Thyroid gland (tissue), 4 donors: ENCODE data around the gene ERAL1. TPM values are rescaled to one million over a fixed set of nuclear protein-coding genes. Genes with fewer than 3 reads are reported as not detected.
A peak's percentile ranks its signal among the peaks of the same experiment; 100 is the strongest.

ENCODE experiments used
- DNase-seq, 2 donors: peaks; one replicate each; pipeline ENCODE4 v3.0.0-alpha.2; 2019
- H3K27ac ChIP-seq, 3 donors: fragments of 200-600 bp; sonication (generic); 1 replicate in 2 of 3; 2 replicates in 1 of 3; pipeline ENCODE4 v1.5.1; 2016 to 2019; ENCODE audit warnings: mild to moderate bottlenecking in 1 of 3, moderate library complexity in 1 of 3
- H3K27me3 ChIP-seq: fragments of 200-600 bp; sonication (generic); one replicate; pipeline ENCODE4 v1.5.1; 2019
- H3K36me3 ChIP-seq, 2 donors: fragments of 200-600 bp; sonication (generic); one replicate each; pipeline ENCODE4 v1.5.1; 2016 to 2019
- H3K4me1 ChIP-seq, 2 donors: fragments of 200-600 bp; sonication (generic); one replicate each; pipeline ENCODE4 v1.5.1; 2017 to 2019
- H3K4me3 ChIP-seq, 3 donors: fragments of 200-600 bp; sonication (generic); replicated peaks in 1 of 3; 1 replicate in 2 of 3; 2 replicates in 1 of 3; pipeline ENCODE4 v1.5.1; 2016; ENCODE audit warnings: mild to moderate bottlenecking in 1 of 3
- H3K9me3 ChIP-seq: fragments of 200-600 bp; sonication (generic); one replicate; pipeline ENCODE4 v1.5.1; 2017
- CTCF ChIP-seq, 6 experiments: fragments of 200-600 bp in 3 of 6; fragments of 450-650 bp in 3 of 6; sonication (generic) in 3 of 6; IDR thresholded peaks; one replicate each; pipeline ENCODE4 v1.5.1; 2016 to 2019; ENCODE audit warnings: antibody characterized with exemption in 6 of 6, mild to moderate bottlenecking in 2 of 6, inconsistent platforms in 1 of 6, moderate library complexity in 1 of 6
- POLR2A ChIP-seq, 2 donors: fragments of 450-650 bp; IDR thresholded peaks; one replicate each; pipeline ENCODE4 v1.6.1; 2017; ENCODE audit warnings: antibody characterized with exemption in 2 of 2, mild to moderate bottlenecking in 2 of 2, moderate library complexity in 1 of 2
- WGBS, 2 donors: methylation state at CpG; one replicate each; pipeline ENCODE4 v1.1.5; 2017; 5-methylcytosine and 5-hydroxymethylcytosine counted together
- intact Hi-C: fragments of 100-400 bp; cut with DNase I; formaldehyde crosslinking; loops from one replicate; pipeline ENCODE4 v1.15.1; 2023
- total RNA-seq, 4 donors: library from RNA; depleted of rRNA; stranded (reverse); fragments of >200 nt; gene quantifications; one replicate each; pipeline ENCODE4 v1.2.3, GENCODE V29; 2016

The ERAL1 gene
- total RNA-seq, 4 donors from 2014 or later = 23.1 to 59.3 (median 41.2) TPM

DNA sequence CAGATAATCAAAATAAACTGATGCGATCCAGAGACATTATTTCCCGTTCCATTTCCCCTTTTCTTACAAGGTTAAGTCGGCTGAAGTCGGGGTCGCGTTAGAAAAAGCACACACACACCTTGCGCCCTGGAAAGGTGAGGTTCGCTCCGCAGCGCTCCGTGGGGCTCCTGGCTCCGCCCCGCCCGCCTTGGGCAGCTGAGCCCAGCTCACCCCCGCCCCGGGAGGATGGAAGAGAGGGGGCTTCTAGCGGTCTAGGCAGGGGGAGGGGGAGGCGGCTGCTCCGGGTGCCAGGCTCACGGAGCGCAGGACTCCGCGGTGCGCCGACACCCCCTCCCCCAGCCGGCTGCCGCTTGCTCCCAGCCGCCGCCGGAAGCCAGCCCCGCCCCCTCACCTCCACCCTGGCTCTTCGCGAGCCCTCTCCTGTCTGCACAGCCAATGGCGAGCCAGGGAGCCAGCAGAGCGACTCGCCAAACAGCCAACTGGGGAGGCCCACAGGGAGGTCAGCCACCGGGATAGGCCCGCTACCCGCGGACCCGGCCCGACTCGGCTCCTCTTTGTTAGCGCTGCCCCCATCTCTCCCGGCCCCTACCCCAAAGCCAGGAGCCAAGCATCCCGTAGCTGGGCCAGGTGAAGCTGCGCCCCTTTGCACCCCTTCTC is 42.6 kb upstream of the ERAL1 start:
- Histone ChIP-seq H3K9me3 (no peaks in the 10 kb centered on the region), H3K4me1 (peaks cover 36 to 47% of the 10 kb centered on the region in 2 donors), H3K27me3 (no peaks in the 10 kb centered on the region), H3K4me3 (peak overlapping the region; percentile 85 to 89 (median 85)), H3K27ac (peak overlapping the region; percentile 82 to 91 (median 86)), H3K36me3 (no peaks in the 10 kb centered on the region)
- DNase-seq = peak; percentile 98
- intact Hi-C loops = no loop called here
- peak in 1 of 2 donors; percentile 49 for TF ChIP-seq POLR2A (IDR thresholded peaks at IDR 0.05)
- TF ChIP-seq CTCF (IDR thresholded peaks at IDR 0.05) = no peak
- WGBS, 2 donors = 1% methylated on average over 22 to 32 of the region's 47 CpGs

DNA sequence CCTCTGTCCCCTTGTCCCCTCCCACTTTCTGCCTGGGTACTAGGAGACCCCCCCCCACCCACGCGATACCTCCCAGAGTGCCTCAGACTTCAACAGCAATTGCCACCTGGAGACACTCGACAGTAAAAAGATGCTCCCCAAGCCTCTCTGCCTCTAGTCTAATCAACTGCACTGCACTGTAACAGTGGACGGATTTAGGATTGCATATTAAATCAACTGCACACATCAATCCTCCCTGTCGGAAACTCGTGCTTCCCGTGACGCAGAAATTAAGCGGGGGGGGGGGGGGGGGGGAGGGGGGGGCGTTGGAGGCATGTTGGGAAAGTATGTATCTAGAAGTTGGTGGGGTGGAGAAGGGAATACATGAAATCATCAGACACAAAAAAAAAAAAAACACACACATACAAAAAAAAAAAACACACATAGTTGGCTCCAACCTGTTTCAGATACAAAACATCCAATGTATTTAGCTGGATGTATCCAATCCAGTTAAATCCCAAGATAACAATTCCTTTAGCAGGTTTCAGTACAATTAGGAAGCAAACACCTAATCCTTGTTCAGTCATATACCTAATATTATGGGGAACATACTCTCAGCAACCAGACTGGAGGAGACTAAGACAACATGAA is 42.0 kb upstream of the ERAL1 start:
- WGBS, 2 donors = 0% methylated on average over 9 to 10 of the region's 10 CpGs
- H3K9me3 ChIP-seq = no peaks in the 10 kb centered on the region
- DNase-seq = no peak

DNA sequence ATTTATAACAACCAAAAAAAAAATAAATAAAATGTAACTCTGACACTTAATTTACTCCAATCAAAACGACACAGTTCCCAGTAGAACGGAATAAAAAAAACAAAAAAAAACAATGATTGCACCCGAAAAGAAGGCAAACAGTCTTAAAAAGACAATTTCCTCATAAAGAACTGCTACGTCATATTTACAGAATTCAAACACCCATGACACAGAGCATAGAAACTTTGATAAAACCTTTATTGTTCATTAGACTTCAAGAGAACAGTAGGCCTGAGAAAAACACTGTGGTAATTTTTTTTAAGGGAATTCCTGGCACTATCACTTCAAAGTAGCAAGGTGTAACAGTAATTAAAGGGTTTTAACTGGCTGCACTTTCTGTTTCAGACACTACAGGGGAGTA is 38.3 kb upstream of the ERAL1 start:
- H3K9me3 ChIP-seq = no peaks in the 10 kb centered on the region
- intact Hi-C loops = loop anchor here (5.0 kb wide), 1 partner anchor 36 kb away; no protein-coding TSS in a partner anchor
- TF ChIP-seq CTCF (IDR thresholded peaks at IDR 0.05) = no peak

More for the DNA sequence above, 42.0 kb upstream of the ERAL1 start:
- Histone ChIP-seq H3K4me1 (peaks cover 31 to 40% of the 10 kb centered on the region in 2 donors), H3K27me3 (no peaks in the 10 kb centered on the region), H3K4me3 (peak overlapping the region; percentile 85 to 89 (median 85)), H3K36me3 (no peaks in the 10 kb centered on the region), H3K27ac (peak overlapping the region; percentile 82 to 91 (median 86))
- intact Hi-C loops = no loop called here
- TF ChIP-seq CTCF (IDR thresholded peaks at IDR 0.05) (peak in 1 of 6 experiments; percentile 7), POLR2A (IDR thresholded peaks at IDR 0.05) (no peak)

GRCh38 chr17:28818819-28819221 is 36.0 kb upstream of the ERAL1 start:
- Histone ChIP-seq H3K4me3 (no peak overlapping the region), H3K9me3 (no peaks in the 10 kb centered on the region), H3K27ac (no peak overlapping the region), H3K4me1 (peaks cover 0 to 3% of the 10 kb centered on the region in 2 donors), H3K36me3 (no peaks in the 10 kb centered on the region), H3K27me3 (no peaks in the 10 kb centered on the region)
- no peak for TF ChIP-seq POLR2A (IDR thresholded peaks at IDR 0.05)
- no peak for TF ChIP-seq CTCF (IDR thresholded peaks at IDR 0.05)
- intact Hi-C loops = loop anchor here (5.0 kb wide), 1 partner anchor 33 kb away; no protein-coding TSS in a partner anchor
- no peak for DNase-seq
- 74 to 77% methylated on average over 3 of the region's 3 CpGs for WGBS, 2 donors

More for the DNA sequence above, 38.3 kb upstream of the ERAL1 start:
- Histone ChIP-seq H3K4me1 (peaks cover 5 to 7% of the 10 kb centered on the region in 2 donors), H3K27me3 (no peaks in the 10 kb centered on the region), H3K36me3 (no peaks in the 10 kb centered on the region), H3K27ac (no peak overlapping the region), H3K4me3 (no peak overlapping the region)
- 78 to 80% methylated on average over 4 of the region's 4 CpGs for WGBS, 2 donors
- DNase-seq = no peak

DNA sequence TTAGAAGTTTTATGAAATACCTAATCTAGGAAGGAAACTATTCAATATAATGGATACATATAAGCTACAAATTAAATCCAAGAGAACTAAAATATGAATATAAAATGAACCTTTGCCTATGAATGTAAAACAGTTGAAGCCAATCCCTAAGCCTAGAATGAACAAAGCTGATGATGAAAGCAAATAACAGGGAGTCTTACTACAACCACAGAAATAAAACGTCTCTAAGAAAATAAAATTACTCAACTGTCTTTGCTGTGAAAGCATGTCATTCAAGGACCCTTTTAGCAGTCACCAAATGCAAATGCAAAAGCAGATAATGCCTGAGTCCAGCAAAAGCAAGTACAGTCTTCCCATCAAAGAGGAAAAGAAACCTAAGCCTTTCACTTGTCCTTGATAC is 35.2 kb upstream of the ERAL1 start:
- 28 to 41% methylated on average over 1 of the region's 1 CpG for WGBS, 2 donors
- DNase-seq = no peak
- Histone ChIP-seq H3K9me3 (no peaks in the 10 kb centered on the region), H3K36me3 (no peaks in the 10 kb centered on the region), H3K4me1 (peaks cover 0 to 3% of the 10 kb centered on the region in 2 donors), H3K27me3 (no peaks in the 10 kb centered on the region), H3K27ac (no peak overlapping the region), H3K4me3 (no peak overlapping the region)
- TF ChIP-seq CTCF (IDR thresholded peaks at IDR 0.05) (no peak), POLR2A (IDR thresholded peaks at IDR 0.05) (no peak)
- intact Hi-C loops = loop anchor here (5.0 kb wide), 1 partner anchor 33 kb away; no protein-coding TSS in a partner anchor
